ENCODE data around the gene CHD5. TPM values are rescaled to one million over a fixed set of nuclear protein-coding genes. Genes with fewer than 3 reads are reported as not detected.
A peak's percentile ranks its signal among the peaks of the same experiment; 100 is the strongest.

The CHD5 gene
- polyA plus RNA-seq, 3 donors, result 0.07 TPM; not detected in 2

DNA sequence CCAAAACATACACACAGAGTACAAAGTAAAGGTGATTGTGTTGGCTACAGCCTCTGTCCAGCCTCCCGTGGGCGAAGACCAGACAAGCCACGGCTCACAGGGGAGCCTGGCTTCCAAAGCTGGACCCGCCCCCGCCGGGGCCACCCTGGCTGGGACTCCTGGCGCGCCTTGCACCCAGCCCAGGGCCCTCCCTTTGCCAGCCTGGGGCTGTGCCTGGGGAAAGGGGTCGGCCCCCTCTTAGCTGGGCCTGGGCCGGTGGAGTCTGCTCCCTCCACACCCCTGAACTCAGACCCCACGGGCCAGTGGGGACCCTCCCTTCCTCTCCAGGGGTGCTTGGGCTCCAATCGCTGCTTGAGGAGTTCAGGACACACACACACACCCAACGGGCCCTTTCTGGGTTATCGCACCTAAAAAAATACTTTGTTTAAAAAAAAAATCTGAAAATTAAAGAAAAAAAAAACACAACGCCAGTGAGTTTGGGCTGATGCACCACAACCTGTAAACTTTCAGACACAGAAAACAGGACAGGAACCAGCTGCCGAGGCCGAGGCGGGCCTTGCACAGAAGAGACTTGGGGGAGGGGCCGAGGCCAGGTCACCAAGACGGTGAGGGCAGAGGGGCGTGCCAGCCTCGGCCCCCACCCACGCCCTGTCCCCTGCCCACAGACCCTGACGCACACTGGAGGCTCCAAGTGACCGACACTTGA, 78.1 kb downstream of the CHD5 start:
- Mint-ChIP-seq H3K36me3 (peaks cover 16 to 18% of the 10 kb centered on the region in 2 donors), H3K9me3 (no peaks in the 10 kb centered on the region), H3K27ac (no peak overlapping the region), H3K4me3 (no peak overlapping the region), H3K4me1 (peaks cover 3% of the 10 kb centered on the region), H3K27me3 (ENCODE audit: low read depth in 3 of 3) (peaks cover 0 to 10% (median 1%) of the 10 kb centered on the region in 3 donors)
- Histone ChIP-seq H3K79me2 (ENCODE audit: insufficient read depth, low read length) (no peaks in the 10 kb centered on the region), H3K4me1 (ENCODE audit: control insufficient read depth in 1 of 2, insufficient read depth in 2 of 2, low read length in 2 of 2) (no peaks in the 10 kb centered on the region), H3K27ac (ENCODE audit: low read depth in 1 of 2, low read length in 2 of 2) (no peak overlapping the region), H3K9ac (ENCODE audit: insufficient read depth, low read length, poor library complexity, severe bottlenecking) (no peak overlapping the region), H3K4me2 (replicated peaks; ENCODE audit: extremely low read depth, low read length, poor library complexity, severe bottlenecking) (no peak overlapping the region), H2AFZ (ENCODE audit: insufficient read depth, low read depth, low read length, poor library complexity, severe bottlenecking) (no peak overlapping the region), H3K36me3 (replicated peaks in 1 of 2; ENCODE audit: control insufficient read depth in 1 of 2, insufficient read depth in 2 of 2, low read length in 2 of 2) (peaks cover 25 to 26% of the 10 kb centered on the region in 2 donors), H4K20me1 (ENCODE audit: insufficient read depth, low read length) (peaks cover 43% of the 10 kb centered on the region), H3K27me3 (ENCODE audit: control insufficient read depth in 2 of 2, insufficient read depth in 2 of 2, low read length in 2 of 2) (no peaks in the 10 kb centered on the region), H3K9me3 (replicated peaks in 1 of 2; ENCODE audit: control insufficient read depth in 1 of 2, insufficient read depth in 1 of 2, low read length in 2 of 2) (no peaks in the 10 kb centered on the region), H3K4me3 (replicated peaks in 1 of 3; ENCODE audit: low read depth in 2 of 3, low read length in 3 of 3) (no peak overlapping the region)
- TF ChIP-seq, protein P1, sequence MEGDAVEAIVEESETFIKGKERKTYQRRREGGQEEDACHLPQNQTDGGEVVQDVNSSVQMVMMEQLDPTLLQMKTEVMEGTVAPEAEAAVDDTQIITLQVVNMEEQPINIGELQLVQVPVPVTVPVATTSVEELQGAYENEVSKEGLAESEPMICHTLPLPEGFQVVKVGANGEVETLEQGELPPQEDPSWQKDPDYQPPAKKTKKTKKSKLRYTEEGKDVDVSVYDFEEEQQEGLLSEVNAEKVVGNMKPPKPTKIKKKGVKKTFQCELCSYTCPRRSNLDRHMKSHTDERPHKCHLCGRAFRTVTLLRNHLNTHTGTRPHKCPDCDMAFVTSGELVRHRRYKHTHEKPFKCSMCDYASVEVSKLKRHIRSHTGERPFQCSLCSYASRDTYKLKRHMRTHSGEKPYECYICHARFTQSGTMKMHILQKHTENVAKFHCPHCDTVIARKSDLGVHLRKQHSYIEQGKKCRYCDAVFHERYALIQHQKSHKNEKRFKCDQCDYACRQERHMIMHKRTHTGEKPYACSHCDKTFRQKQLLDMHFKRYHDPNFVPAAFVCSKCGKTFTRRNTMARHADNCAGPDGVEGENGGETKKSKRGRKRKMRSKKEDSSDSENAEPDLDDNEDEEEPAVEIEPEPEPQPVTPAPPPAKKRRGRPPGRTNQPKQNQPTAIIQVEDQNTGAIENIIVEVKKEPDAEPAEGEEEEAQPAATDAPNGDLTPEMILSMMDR (IDR thresholded peaks at IDR 0.05), result no peak
- 43% methylated on average over 16 of the region's 25 CpGs for WGBS (ENCODE audit: insufficient coverage)
- intact Hi-C loops (cut with micrococcal nuclease), result loop anchor here (10.0 kb wide), 1 partner anchor 143 kb away; the partner anchor contains the start of gene HES3 (in 2 of the 2)
- DNase-seq, result no peak

DNA sequence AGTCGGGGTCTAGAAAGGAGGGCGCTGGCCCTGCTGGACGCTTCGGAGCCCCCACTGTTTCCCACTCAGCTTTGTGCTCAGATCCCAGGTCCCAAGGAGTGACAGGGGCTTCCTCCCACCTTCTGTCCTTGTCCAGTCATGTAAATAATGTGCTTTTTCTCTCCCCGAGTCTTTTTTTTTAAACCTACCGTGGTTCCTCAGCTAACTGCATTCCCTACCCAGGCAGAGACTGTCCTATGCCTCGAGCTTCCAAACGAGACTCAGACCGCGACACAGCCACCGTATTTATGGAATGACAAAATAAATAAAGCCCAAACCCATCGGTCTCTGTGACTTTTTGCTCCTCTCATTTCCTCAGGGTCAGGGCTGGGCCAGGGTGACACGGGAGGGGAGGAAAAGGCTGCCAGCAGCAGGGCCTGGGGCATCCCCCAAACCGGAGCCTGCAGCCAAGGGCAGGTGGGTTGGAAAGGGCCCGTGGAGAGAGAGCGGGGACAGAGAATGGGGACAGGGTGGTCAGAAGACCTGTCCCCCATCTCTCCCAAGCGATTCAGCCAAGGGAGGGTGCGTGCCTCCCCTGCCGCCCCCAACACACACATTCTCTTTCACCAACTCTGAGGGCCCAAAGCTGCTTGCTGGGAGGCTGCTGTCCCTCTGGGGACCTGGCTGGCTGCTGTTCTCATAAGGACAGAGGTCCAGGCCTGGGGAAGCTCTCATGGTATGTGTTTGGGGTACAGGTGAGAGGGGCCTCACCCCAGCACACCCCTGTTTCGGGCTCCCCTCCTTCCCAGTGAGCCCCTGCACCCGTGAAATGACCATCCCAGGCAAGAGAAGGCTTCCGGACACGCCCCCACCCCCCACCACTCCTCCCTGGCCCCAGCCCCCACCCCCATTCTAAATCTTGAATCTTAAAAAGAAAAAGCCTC, 79.0 kb downstream of the CHD5 start:
- Histone ChIP-seq H3K79me2 (ENCODE audit: insufficient read depth, low read length) (no peaks in the 10 kb centered on the region), H2AFZ (ENCODE audit: insufficient read depth, low read depth, low read length, poor library complexity, severe bottlenecking) (no peak overlapping the region), H3K9me3 (replicated peaks in 1 of 2; ENCODE audit: control insufficient read depth in 1 of 2, insufficient read depth in 1 of 2, low read length in 2 of 2) (no peaks in the 10 kb centered on the region), H3K4me3 (replicated peaks in 1 of 3; ENCODE audit: low read depth in 2 of 3, low read length in 3 of 3) (no peak overlapping the region), H3K27me3 (ENCODE audit: control insufficient read depth in 2 of 2, insufficient read depth in 2 of 2, low read length in 2 of 2) (no peaks in the 10 kb centered on the region), H3K27ac (ENCODE audit: low read depth in 1 of 2, low read length in 2 of 2) (no peak overlapping the region), H3K4me1 (ENCODE audit: control insufficient read depth in 1 of 2, insufficient read depth in 2 of 2, low read length in 2 of 2) (no peaks in the 10 kb centered on the region), H3K36me3 (replicated peaks in 1 of 2; ENCODE audit: control insufficient read depth in 1 of 2, insufficient read depth in 2 of 2, low read length in 2 of 2) (peaks cover 33 to 34% of the 10 kb centered on the region in 2 donors), H3K4me2 (replicated peaks; ENCODE audit: extremely low read depth, low read length, poor library complexity, severe bottlenecking) (no peak overlapping the region), H3K9ac (ENCODE audit: insufficient read depth, low read length, poor library complexity, severe bottlenecking) (no peak overlapping the region), H4K20me1 (ENCODE audit: insufficient read depth, low read length) (peaks cover 52% of the 10 kb centered on the region)
- TF ChIP-seq, protein P1 (IDR thresholded peaks at IDR 0.05), result no peak
- H3K9me3 Mint-ChIP-seq, result no peaks in the 10 kb centered on the region
- no peak overlapping the region for H3K4me3 Mint-ChIP-seq
- 50% methylated on average over 9 of the region's 23 CpGs for WGBS (ENCODE audit: insufficient coverage)
- H3K36me3 Mint-ChIP-seq, result peaks cover 20 to 27% of the 10 kb centered on the region in 2 donors
- DNase-seq, result no peak
- H3K27ac Mint-ChIP-seq, result peak overlapping the region in 1 of 7 donors; percentile 28
- H3K4me1 Mint-ChIP-seq, result peaks cover 3% of the 10 kb centered on the region
- peaks cover 0 to 10% (median 1%) of the 10 kb centered on the region in 3 donors for H3K27me3 Mint-ChIP-seq (ENCODE audit: low read depth in 3 of 3)
- intact Hi-C loops (cut with micrococcal nuclease), result loop anchor here (10.0 kb wide), 1 partner anchor 144 kb away; the partner anchor contains the start of gene HES3 (in 2 of the 2)

All from CD14-positive monocyte (primary cell).